ENCODE data around the gene FKBP7. TPM values are rescaled to one million over a fixed set of nuclear protein-coding genes. Genes with fewer than 3 reads are reported as not detected.

The FKBP7 gene
- total RNA-seq, 1 donor from 2014 or later = 21.2 TPM

- Mint-ChIP-seq H3K27ac (ENCODE audit: unreplicated experiment) (no peak overlapping the region), H3K4me1 (ENCODE audit: low read depth, unreplicated experiment) (peaks cover 6% of the 10 kb centered on the region), H3K9me3 (ENCODE audit: unreplicated experiment) (peaks cover 9% of the 10 kb centered on the region)
Measured at GRCh38 chr2:178419123-178419522, 59.3 kb downstream of the FKBP7 start.

GRCh38 chr2:178418426-178418825 lies 60.0 kb downstream of the FKBP7 start:
- Mint-ChIP-seq H3K36me3 (ENCODE audit: unreplicated experiment) (no peaks in the 10 kb centered on the region), H3K27ac (ENCODE audit: unreplicated experiment) (no peak overlapping the region), H3K4me1 (ENCODE audit: low read depth, unreplicated experiment) (peaks cover 6% of the 10 kb centered on the region), H3K9me3 (ENCODE audit: unreplicated experiment) (peaks cover 13% of the 10 kb centered on the region), H3K27me3 (ENCODE audit: unreplicated experiment) (no peaks in the 10 kb centered on the region), H3K4me3 (ENCODE audit: unreplicated experiment) (no peak overlapping the region)
- DNase-seq = no peak
- TF ChIP-seq, protein P1, sequence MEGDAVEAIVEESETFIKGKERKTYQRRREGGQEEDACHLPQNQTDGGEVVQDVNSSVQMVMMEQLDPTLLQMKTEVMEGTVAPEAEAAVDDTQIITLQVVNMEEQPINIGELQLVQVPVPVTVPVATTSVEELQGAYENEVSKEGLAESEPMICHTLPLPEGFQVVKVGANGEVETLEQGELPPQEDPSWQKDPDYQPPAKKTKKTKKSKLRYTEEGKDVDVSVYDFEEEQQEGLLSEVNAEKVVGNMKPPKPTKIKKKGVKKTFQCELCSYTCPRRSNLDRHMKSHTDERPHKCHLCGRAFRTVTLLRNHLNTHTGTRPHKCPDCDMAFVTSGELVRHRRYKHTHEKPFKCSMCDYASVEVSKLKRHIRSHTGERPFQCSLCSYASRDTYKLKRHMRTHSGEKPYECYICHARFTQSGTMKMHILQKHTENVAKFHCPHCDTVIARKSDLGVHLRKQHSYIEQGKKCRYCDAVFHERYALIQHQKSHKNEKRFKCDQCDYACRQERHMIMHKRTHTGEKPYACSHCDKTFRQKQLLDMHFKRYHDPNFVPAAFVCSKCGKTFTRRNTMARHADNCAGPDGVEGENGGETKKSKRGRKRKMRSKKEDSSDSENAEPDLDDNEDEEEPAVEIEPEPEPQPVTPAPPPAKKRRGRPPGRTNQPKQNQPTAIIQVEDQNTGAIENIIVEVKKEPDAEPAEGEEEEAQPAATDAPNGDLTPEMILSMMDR (IDR thresholded peaks at IDR 0.05; ENCODE audit: partially characterized antibody, unreplicated experiment) = no peak

More at GRCh38 chr2:178419123-178419522, 59.3 kb downstream of the FKBP7 start:
- no peak for DNase-seq
- H3K4me3 Mint-ChIP-seq (ENCODE audit: unreplicated experiment) = no peak overlapping the region
- H3K27me3 Mint-ChIP-seq (ENCODE audit: unreplicated experiment) = no peaks in the 10 kb centered on the region
- H3K36me3 Mint-ChIP-seq (ENCODE audit: unreplicated experiment) = no peaks in the 10 kb centered on the region
- TF ChIP-seq, protein P1 (IDR thresholded peaks at IDR 0.05; ENCODE audit: partially characterized antibody, unreplicated experiment) = peak; percentile 26

GRCh38 chr2:178417916-178418315 lies 60.5 kb downstream of the FKBP7 start:
- H3K36me3 Mint-ChIP-seq (ENCODE audit: unreplicated experiment) = no peaks in the 10 kb centered on the region
- no peak overlapping the region for H3K27ac Mint-ChIP-seq (ENCODE audit: unreplicated experiment)
- H3K4me1 Mint-ChIP-seq (ENCODE audit: low read depth, unreplicated experiment) = peaks cover 6% of the 10 kb centered on the region
- H3K27me3 Mint-ChIP-seq (ENCODE audit: unreplicated experiment) = no peaks in the 10 kb centered on the region
- TF ChIP-seq, protein P1 (IDR thresholded peaks at IDR 0.05; ENCODE audit: partially characterized antibody, unreplicated experiment) = no peak
- peaks cover 13% of the 10 kb centered on the region for H3K9me3 Mint-ChIP-seq (ENCODE audit: unreplicated experiment)
- DNase-seq = no peak
- H3K4me3 Mint-ChIP-seq (ENCODE audit: unreplicated experiment) = no peak overlapping the region

DNA sequence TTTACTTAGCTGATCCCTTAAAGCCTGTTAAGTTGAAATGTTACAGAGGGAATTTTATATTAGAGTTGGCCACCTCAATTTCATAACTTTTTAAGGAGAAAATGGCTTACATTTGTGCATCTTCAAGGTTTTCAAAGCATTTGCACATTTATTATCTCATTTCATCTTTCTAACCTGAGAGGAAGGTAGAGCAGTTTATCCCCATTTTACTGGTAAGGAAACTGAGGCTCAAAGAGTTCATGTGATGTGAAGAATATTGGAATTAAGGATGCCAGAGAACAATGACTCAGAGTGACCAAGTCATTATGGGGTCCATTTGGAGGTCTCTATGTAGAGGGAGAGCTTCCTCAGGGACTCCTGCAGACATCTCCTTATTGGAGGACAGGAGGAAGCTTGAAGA lies 62.4 kb downstream of the FKBP7 start:
- no peaks in the 10 kb centered on the region for H3K27me3 Mint-ChIP-seq (ENCODE audit: unreplicated experiment)
- no peak for DNase-seq
- H3K36me3 Mint-ChIP-seq (ENCODE audit: unreplicated experiment) = no peaks in the 10 kb centered on the region
- peak overlapping the region; percentile 4 for H3K4me3 Mint-ChIP-seq (ENCODE audit: unreplicated experiment)
- TF ChIP-seq, protein P1 (IDR thresholded peaks at IDR 0.05; ENCODE audit: partially characterized antibody, unreplicated experiment) = no peak
- peaks cover 6% of the 10 kb centered on the region for H3K4me1 Mint-ChIP-seq (ENCODE audit: low read depth, unreplicated experiment)
- H3K9me3 Mint-ChIP-seq (ENCODE audit: unreplicated experiment) = peaks cover 9% of the 10 kb centered on the region
- H3K27ac Mint-ChIP-seq (ENCODE audit: unreplicated experiment) = no peak overlapping the region

GRCh38 chr2:178414266-178415247 lies 63.8 kb downstream of the FKBP7 start:
- no peaks in the 10 kb centered on the region for H3K27me3 Mint-ChIP-seq (ENCODE audit: unreplicated experiment)
- H3K4me1 Mint-ChIP-seq (ENCODE audit: low read depth, unreplicated experiment) = peaks cover 6% of the 10 kb centered on the region
- H3K27ac Mint-ChIP-seq (ENCODE audit: unreplicated experiment) = peak overlapping the region; percentile 99
- DNase-seq = peak; percentile 91
- TF ChIP-seq, protein P1 (IDR thresholded peaks at IDR 0.05; ENCODE audit: partially characterized antibody, unreplicated experiment) = peak; percentile 90
- H3K9me3 Mint-ChIP-seq (ENCODE audit: unreplicated experiment) = peaks cover 9% of the 10 kb centered on the region
- no peaks in the 10 kb centered on the region for H3K36me3 Mint-ChIP-seq (ENCODE audit: unreplicated experiment)
- H3K4me3 Mint-ChIP-seq (ENCODE audit: unreplicated experiment) = peak overlapping the region; percentile 97
